Measurements from ENCODE around the gene AUH. TPM values are rescaled to one million over a fixed set of nuclear protein-coding genes. Genes with fewer than 3 reads are reported as not detected.
A peak's percentile ranks its signal among the peaks of the same experiment; 100 is the strongest.

AUH gene
- total and polyA plus RNA-seq, 7 donors = 13.1 to 40.9 (median 28.2) TPM

DNA sequence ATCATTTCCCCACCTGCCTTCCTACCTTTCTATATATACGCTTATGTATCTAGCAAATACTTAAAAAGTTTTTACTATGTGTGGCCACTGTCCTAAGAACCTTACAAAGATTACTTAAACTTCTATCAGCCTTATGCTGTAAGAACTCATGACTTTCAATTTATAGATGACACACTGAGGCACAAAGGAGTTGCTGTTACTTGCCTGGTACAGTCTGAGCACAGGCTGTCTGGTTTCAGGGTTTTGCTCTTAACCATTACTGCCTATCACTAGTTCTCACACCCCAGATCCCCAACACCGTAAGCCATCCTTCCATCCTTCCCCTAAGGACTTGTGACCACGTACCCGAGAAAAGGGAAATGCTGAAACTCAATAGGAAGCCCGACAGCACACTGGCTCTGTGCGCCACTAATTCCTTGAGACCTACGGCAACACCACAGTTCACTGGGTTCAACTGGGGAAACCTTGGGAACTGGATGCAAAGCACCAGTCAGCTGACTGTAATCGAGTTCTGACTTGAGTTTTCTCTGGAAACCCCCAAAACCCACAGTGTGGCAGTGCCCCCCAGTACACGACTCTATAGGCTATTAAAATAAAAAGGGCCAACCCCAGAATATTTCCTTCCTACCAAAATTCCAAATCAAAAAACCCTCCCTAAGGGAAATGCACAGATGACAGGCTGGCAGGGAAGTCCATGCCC, 56.0 kb downstream of the AUH start:
- Histone ChIP-seq H3K9me3 (no peaks in the 10 kb centered on the region), H3K4me1 (peaks cover 0 to 38% (median 29%) of the 10 kb centered on the region in 4 donors), H3K4me3 (no peak overlapping the region), H3K27me3 (no peaks in the 10 kb centered on the region), H3K36me3 (no peaks in the 10 kb centered on the region), H3K27ac (peak overlapping the region in 2 of 4 donors; percentile 21 to 86)
- WGBS, 2 donors = 92 to 96% methylated on average over 9 of the region's 9 CpGs
- intact Hi-C loops (cut with DNase I) = no loop called here
- no peak for TF ChIP-seq EP300 (IDR thresholded peaks at IDR 0.05)
- TF ChIP-seq POLR2AphosphoS5 (IDR thresholded peaks at IDR 0.05) = no peak
- TF ChIP-seq, protein P1, sequence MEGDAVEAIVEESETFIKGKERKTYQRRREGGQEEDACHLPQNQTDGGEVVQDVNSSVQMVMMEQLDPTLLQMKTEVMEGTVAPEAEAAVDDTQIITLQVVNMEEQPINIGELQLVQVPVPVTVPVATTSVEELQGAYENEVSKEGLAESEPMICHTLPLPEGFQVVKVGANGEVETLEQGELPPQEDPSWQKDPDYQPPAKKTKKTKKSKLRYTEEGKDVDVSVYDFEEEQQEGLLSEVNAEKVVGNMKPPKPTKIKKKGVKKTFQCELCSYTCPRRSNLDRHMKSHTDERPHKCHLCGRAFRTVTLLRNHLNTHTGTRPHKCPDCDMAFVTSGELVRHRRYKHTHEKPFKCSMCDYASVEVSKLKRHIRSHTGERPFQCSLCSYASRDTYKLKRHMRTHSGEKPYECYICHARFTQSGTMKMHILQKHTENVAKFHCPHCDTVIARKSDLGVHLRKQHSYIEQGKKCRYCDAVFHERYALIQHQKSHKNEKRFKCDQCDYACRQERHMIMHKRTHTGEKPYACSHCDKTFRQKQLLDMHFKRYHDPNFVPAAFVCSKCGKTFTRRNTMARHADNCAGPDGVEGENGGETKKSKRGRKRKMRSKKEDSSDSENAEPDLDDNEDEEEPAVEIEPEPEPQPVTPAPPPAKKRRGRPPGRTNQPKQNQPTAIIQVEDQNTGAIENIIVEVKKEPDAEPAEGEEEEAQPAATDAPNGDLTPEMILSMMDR (IDR thresholded peaks at IDR 0.05) = no peak
- TF ChIP-seq POLR2A (IDR thresholded peaks at IDR 0.05) = no peak
- no peak for DNase-seq

DNA sequence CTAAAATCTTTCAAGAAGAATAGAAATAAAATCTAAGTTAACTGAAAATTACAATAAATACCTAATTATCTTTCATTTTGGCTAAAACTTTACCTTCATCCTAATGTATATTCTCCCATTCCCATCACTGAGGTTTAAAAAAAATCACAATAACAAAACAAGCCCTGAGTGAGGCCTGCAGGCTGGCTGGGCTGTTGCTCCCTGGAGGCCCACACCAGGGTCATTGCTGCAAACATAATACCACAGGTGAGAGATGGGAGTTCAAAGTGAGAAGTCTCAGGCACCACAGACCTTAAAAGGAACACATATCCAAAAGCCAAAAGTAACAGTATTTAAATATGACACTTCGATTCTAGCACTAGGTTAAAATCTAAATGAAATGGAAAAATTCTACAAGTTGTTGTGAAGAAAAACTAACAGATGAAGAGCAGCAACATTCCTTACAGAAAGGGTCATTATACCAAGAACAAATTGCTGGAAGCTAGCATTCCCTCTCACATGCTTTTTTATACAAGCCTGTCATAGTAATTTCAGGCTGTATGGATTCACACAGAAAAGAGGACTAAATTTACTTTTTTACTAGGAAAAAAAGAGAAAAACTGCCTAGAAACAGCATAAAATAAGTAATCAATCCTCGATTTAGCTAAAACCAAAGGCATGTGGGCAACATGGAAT, 57.8 kb downstream of the AUH start:
- Histone ChIP-seq H3K4me3 (no peak overlapping the region), H3K36me3 (no peaks in the 10 kb centered on the region), H3K4me1 (peaks cover 0 to 52% (median 36%) of the 10 kb centered on the region in 4 donors), H3K9me3 (no peaks in the 10 kb centered on the region), H3K27ac (peak overlapping the region; percentile 69 to 86 (median 78)), H3K27me3 (no peaks in the 10 kb centered on the region)
- intact Hi-C loops (cut with DNase I) = loop anchor here (2.0 to 5.0 kb wide), 2 partner anchors 107 to 212 kb away; no protein-coding TSS in a partner anchor
- 92 to 97% methylated on average over 2 of the region's 2 CpGs for WGBS, 2 donors
- no peak for TF ChIP-seq POLR2AphosphoS5 (IDR thresholded peaks at IDR 0.05)
- no peak for TF ChIP-seq EP300 (IDR thresholded peaks at IDR 0.05)
- TF ChIP-seq, protein P1 (IDR thresholded peaks at IDR 0.05) = no peak
- no peak for TF ChIP-seq POLR2A (IDR thresholded peaks at IDR 0.05)
- no peak for DNase-seq

DNA sequence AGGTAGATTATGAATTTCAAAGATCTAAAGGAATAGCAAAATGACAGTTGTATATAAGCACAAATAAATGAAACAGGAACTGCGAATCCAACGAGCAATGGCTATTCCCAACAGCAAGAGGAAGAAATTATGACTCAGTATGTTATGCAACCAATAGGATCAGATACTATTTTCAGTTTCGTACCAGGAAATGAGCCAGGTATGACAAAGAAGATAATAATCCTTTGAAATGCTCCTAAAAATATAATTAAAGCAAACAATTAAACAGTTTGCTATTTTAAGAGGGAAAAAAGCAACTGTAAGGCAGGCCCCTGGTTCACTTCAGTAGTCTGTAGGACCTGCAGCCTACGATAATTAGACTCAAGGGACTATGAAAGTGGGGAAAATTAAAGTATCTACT, 58.9 kb downstream of the AUH start:
- TF ChIP-seq, protein P1 (IDR thresholded peaks at IDR 0.05) = no peak
- TF ChIP-seq EP300 (IDR thresholded peaks at IDR 0.05) = peak in 3 of 4 donors; percentile 42 to 83 (median 49)
- TF ChIP-seq POLR2A (IDR thresholded peaks at IDR 0.05) = no peak
- TF ChIP-seq POLR2AphosphoS5 (IDR thresholded peaks at IDR 0.05) = peak in 3 of 4 donors; percentile 56 to 88 (median 58)
- no peak for DNase-seq

DNA sequence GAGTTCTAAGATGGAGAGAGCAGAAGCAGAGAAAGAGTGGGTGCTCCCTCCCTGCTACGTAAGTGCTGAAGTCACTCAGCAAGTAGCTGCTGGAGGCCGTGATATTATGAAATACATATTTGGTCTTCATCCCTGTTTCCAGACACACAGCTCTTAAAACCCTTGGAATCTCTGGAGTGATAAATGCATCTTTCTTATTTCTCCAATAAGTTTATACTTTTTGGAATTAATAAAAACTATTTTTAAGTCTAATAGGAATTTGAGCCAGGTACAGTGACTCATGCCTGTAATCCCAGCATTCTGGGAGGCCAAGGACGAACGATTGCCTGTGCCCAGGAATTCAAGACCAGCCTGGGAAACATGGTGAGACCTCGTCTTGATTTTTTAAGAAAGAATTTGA, 60.6 kb downstream of the AUH start:
- H3K9me3 ChIP-seq = no peaks in the 10 kb centered on the region
- WGBS, 2 donors = 83 to 96% methylated on average over 5 of the region's 5 CpGs
- peak; percentile 79 for DNase-seq
- no peak overlapping the region for H3K4me3 ChIP-seq
- H3K27ac ChIP-seq = peak overlapping the region; percentile 69 to 86 (median 78)
- intact Hi-C loops (cut with DNase I) = loop anchor here (2.0 to 5.0 kb wide), 2 partner anchors 124 to 209 kb away; no protein-coding TSS in a partner anchor
- H3K4me1 ChIP-seq = peaks cover 0 to 63% (median 43%) of the 10 kb centered on the region in 4 donors
- H3K27me3 ChIP-seq = no peaks in the 10 kb centered on the region
- H3K36me3 ChIP-seq = peaks cover 0 to 14% (median 0%) of the 10 kb centered on the region in 4 donors
- TF ChIP-seq, protein P1 (IDR thresholded peaks at IDR 0.05) = no peak
- TF ChIP-seq EP300 (IDR thresholded peaks at IDR 0.05) (peak in 1 of 4 donors; percentile 14), POLR2A (IDR thresholded peaks at IDR 0.05) (no peak), POLR2AphosphoS5 (IDR thresholded peaks at IDR 0.05) (peak in 3 of 4 donors; percentile 24 to 64 (median 43))

More for the DNA sequence above, 58.9 kb downstream of the AUH start:
- peaks cover 0 to 60% (median 41%) of the 10 kb centered on the region in 4 donors for H3K4me1 ChIP-seq
- no peaks in the 10 kb centered on the region for H3K27me3 ChIP-seq
- no peak overlapping the region for H3K4me3 ChIP-seq
- 43 to 47% methylated on average over 4 of the region's 4 CpGs for WGBS, 2 donors
- no peaks in the 10 kb centered on the region for H3K9me3 ChIP-seq
- H3K36me3 ChIP-seq = no peaks in the 10 kb centered on the region
- peak overlapping the region; percentile 69 to 86 (median 78) for H3K27ac ChIP-seq
- intact Hi-C loops (cut with DNase I) = loop anchor here (2.0 to 5.0 kb wide), 2 partner anchors 106 to 211 kb away; no protein-coding TSS in a partner anchor
